ENCODE data around the gene RFFL.

Gene RFFL

GRCh38 chr17:35079547-35080423, 16.3 kb upstream of the RFFL start:
- no peak for DNase-seq

- no peak for DNase-seq
Measured at GRCh38 chr17:35076874-35077273, 13.4 kb upstream of the RFFL start.

GRCh38 chr17:35074711-35075707, 11.5 kb upstream of the RFFL start:
- DNase-seq: no peak

GRCh38 chr17:35073991-35074627, 10.6 kb upstream of the RFFL start:
- DNase-seq: no peak

GRCh38 chr17:35073183-35073790, 9.8 kb upstream of the RFFL start:
- DNase-seq: no peak

GRCh38 chr17:35069311-35069710, 5.8 kb upstream of the RFFL start:
- DNase-seq: no peak

GRCh38 chr17:35068249-35068648, 4.7 kb upstream of the RFFL start:
- no peak for DNase-seq

GRCh38 chr17:35065880-35066279, 2.4 kb upstream of the RFFL start:
- no peak for DNase-seq

- DNase-seq: no peak
Measured at GRCh38 chr17:35064516-35065215, 1.2 kb upstream of the RFFL start.

- DNase-seq: no peak
Measured at GRCh38 chr17:35062308-35062707, 1.2 kb downstream of the RFFL start.

GRCh38 chr17:35057332-35057915, 6.1 kb downstream of the RFFL start:
- no peak for DNase-seq

GRCh38 chr17:35056013-35056412, 7.5 kb downstream of the RFFL start:
- DNase-seq: no peak

- no peak for DNase-seq
Measured at GRCh38 chr17:35053204-35053603, 10.3 kb downstream of the RFFL start.

- no peak for DNase-seq
Measured at GRCh38 chr17:35052780-35053179, 10.7 kb downstream of the RFFL start.

- DNase-seq: no peak
Measured at GRCh38 chr17:35052241-35052610, 11.3 kb downstream of the RFFL start.

- no peak for DNase-seq
Measured at GRCh38 chr17:35051579-35052240, 11.8 kb downstream of the RFFL start.

- DNase-seq: no peak
Measured at GRCh38 chr17:35051183-35051578, 12.3 kb downstream of the RFFL start.

- DNase-seq: no peak
Measured at GRCh38 chr17:35050170-35050569, 13.3 kb downstream of the RFFL start.

GRCh38 chr17:35048685-35049379, 14.7 kb downstream of the RFFL start:
- no peak for DNase-seq

GRCh38 chr17:35046740-35047283, 16.7 kb downstream of the RFFL start:
- DNase-seq: no peak
